H1 (cell line): ENCODE measurements around the gene FBXO21. TPM values are rescaled to one million over a fixed set of nuclear protein-coding genes. Genes with fewer than 3 reads are reported as not detected.

Experiments
- BACH1 ChIP-seq: IDR thresholded peaks from 2 replicates; pipeline ENCODE4 v1.6.1; 2012; ENCODE audit warnings: low read length, improper control_type of control experiment
- CBX8 ChIP-seq: fragments of 300-800, 300-1000 bp; sonication (generic); IDR thresholded peaks from 2 replicates; pipeline ENCODE4 v1.7.1; 2016; ENCODE audit warnings: low read depth, low read length, borderline replicate concordance
- CEBPB ChIP-seq: IDR thresholded peaks from 2 replicates; pipeline ENCODE4 v1.6.1; 2012; ENCODE audit warnings: low read depth, low read length
- CHD1 ChIP-seq: IDR thresholded peaks from 2 replicates; pipeline ENCODE4 v1.6.1; 2012; ENCODE audit warnings: low read depth, low read length, improper control_type of control experiment
- CHD2 ChIP-seq: IDR thresholded peaks from 2 replicates; pipeline ENCODE4 v1.6.1; 2012; ENCODE audit warnings: low read length, improper control_type of control experiment
- CTBP2 ChIP-seq: IDR thresholded peaks from 2 replicates; pipeline ENCODE4 v1.7.0; 2011; ENCODE audit warnings: borderline replicate concordance, mild to moderate bottlenecking, moderate library complexity, mixed read lengths, low read length; ENCODE audit not compliant: insufficient read depth, insufficient read length
- EGR1 ChIP-seq: IDR thresholded peaks from 2 replicates; pipeline ENCODE4 v1.6.1; 2011; ENCODE audit warnings: low read depth, low read length, borderline replicate concordance
- HDAC2 ChIP-seq, 2 experiments: fragments of 300-600 bp in 1 of 2; sonication (generic) in 1 of 2; IDR thresholded peaks; 2 replicates each; pipeline ENCODE4 v1.6.1; 2011 to 2012; ENCODE audit warnings: low read depth in 2 of 2, low read length in 2 of 2, mild to moderate bottlenecking in 2 of 2, moderate library complexity in 2 of 2, borderline replicate concordance in 1 of 2, inconsistent platforms in 1 of 2
- JUND ChIP-seq: IDR thresholded peaks from 2 replicates; pipeline ENCODE4 v1.6.1; 2011; ENCODE audit warnings: mild to moderate bottlenecking, improper control_type of control experiment, low read length
- KDM1A ChIP-seq: fragments of 200-600, 300-600 bp; sonication (generic); IDR thresholded peaks from 2 replicates; pipeline ENCODE4 v1.7.1; 2016; ENCODE audit warnings: mild to moderate bottlenecking, low read length, borderline replicate concordance
- KDM4A ChIP-seq: IDR thresholded peaks from one replicate; pipeline ENCODE4 v1.7.1; 2012; ENCODE audit warnings: low read depth, mild to moderate bottlenecking, moderate library complexity, low read length, inconsistent platforms; ENCODE audit not compliant: severe bottlenecking
- NRF1 ChIP-seq: IDR thresholded peaks from 2 replicates; pipeline ENCODE4 v1.6.1; 2011; ENCODE audit warnings: mild to moderate bottlenecking, low read depth, low read length, improper control_type of control experiment
- POLR2AphosphoS5 ChIP-seq: IDR thresholded peaks from 2 replicates; pipeline ENCODE4 v1.6.1; 2011; ENCODE audit warnings: low read depth, low read length
- POU5F1 ChIP-seq: IDR thresholded peaks from 2 replicates; pipeline ENCODE4 v1.6.1; 2011; ENCODE audit warnings: low read depth, mild to moderate bottlenecking, low read length, moderate library complexity
- RAD21 ChIP-seq, 2 experiments: IDR thresholded peaks in 1 of 2; conservative IDR thresholded peaks in 1 of 2; 2 replicates each; pipeline ENCODE4 v1.6.1; 2011; ENCODE audit warnings: low read depth in 2 of 2, low read length in 2 of 2, improper control_type of control experiment in 1 of 2, inconsistent platforms in 1 of 2, mild to moderate bottlenecking in 1 of 2, moderate library complexity in 1 of 2
- RBBP5 ChIP-seq: IDR thresholded peaks from 2 replicates; pipeline ENCODE4 v1.7.1; 2012; ENCODE audit warnings: low read depth, mild to moderate bottlenecking, inconsistent platforms, low read length, moderate library complexity, borderline replicate concordance
- SIX5 ChIP-seq: IDR thresholded peaks from 2 replicates; pipeline ENCODE4 v1.6.1; 2011; ENCODE audit warnings: mild to moderate bottlenecking, low read depth, low read length
- SP1 ChIP-seq: IDR thresholded peaks from 2 replicates; pipeline ENCODE4 v1.6.1; 2011; ENCODE audit warnings: low read depth, low read length
- SRF ChIP-seq: IDR thresholded peaks from 2 replicates; pipeline ENCODE4 v1.6.1; 2011; ENCODE audit warnings: mild to moderate bottlenecking, low read depth, low read length, moderate library complexity
- TAF7 ChIP-seq: optimal IDR thresholded peaks from 2 replicates; pipeline ENCODE3; 2011; ENCODE audit warnings: low read depth, mild to moderate bottlenecking, inconsistent platforms, low read length, moderate library complexity, borderline replicate concordance
- TCF12 ChIP-seq: IDR thresholded peaks from 2 replicates; pipeline ENCODE4 v1.6.1; 2011; ENCODE audit warnings: low read depth, mild to moderate bottlenecking, low read length
- TEAD4 ChIP-seq: IDR thresholded peaks from 2 replicates; pipeline ENCODE4 v1.6.1; 2012; ENCODE audit warnings: low read depth, low read length, inconsistent platforms, mixed read lengths
- ZNF274 ChIP-seq: IDR thresholded peaks from 2 replicates; pipeline ENCODE4 v1.7.0; 2012; ENCODE audit warnings: low read length, borderline replicate concordance; ENCODE audit errors: extremely low read depth
- polyA plus RNA-seq, 7 experiments: library from polyadenylated mRNA; depleted of rRNA in 3 of 7; stranded (reverse) in 5 of 7; unstranded in 2 of 7; fragments of >200 nt in 5 of 7; fragments of 200-250 nt in 2 of 7; gene quantifications; 1 replicate in 5 of 7; 2 replicates in 1 of 7; 4 replicates in 1 of 7; pipeline versions ENCODE4 v1.2.1 to v1.2.3, GENCODE V29; 2011 to 2013; ENCODE audit warnings: missing spikeins in 2 of 7, mixed read lengths in 2 of 7
- total RNA-seq: library from RNA; stranded (reverse); fragmentation: NEBNext Ultra II Directional; extraction: Animal tissue kit (Norgen Biotek cat#: 25700); gene quantifications from 2 replicates; pipeline ENCODE4 v1.2.1, GENCODE V29; 2021
- TF ChIP-seq, protein P1 (sequence below): IDR thresholded peaks from 2 replicates; pipeline ENCODE4 v1.6.1; 2011; ENCODE audit warnings: low read length, improper control_type of control experiment

FBXO21 gene
- total and polyA plus RNA-seq, 2 of the 8 experiments (the other 6 are each of a cell fraction or from before 2014, with no cell fraction given): 57.0 to 80.6 TPM

DNA sequence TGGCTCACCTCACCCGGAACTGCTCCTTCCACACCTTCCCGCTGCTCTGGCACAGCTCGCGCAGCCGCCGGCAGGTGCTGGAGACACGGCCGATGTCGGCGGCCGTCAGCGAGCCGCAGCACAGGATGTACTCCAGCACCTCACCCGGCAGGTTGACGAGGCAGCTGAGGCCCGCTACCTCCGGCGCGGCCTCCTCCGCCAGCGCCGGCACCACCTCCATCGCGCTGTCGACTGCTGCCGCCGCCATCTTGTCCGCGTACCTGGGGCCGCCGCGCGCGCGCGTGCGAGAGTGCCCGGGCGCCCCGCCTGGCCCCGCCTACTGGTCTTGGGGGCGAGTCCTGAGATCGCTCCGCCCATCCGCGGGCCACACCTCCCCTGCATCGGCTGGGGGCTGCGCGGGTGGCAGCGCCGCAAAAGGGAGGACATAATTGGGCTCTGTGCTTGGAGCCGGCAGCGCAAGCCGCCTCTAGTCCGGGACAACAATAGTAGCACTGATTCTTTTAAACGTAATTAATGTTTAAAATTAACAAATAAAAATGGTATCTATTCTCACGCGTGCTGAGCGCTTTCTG is at the start of gene FBXO21 (continued):
- no peak for TF ChIP-seq CBX8
- no peak for TF ChIP-seq CHD2
- no peak for TF ChIP-seq POU5F1
- TF ChIP-seq NRF1: peak; percentile 31
- peak; percentile 83 for TF ChIP-seq KDM4A
- TF ChIP-seq ZNF274: no peak
- TF ChIP-seq SRF: no peak
- peak; percentile 99 for TF ChIP-seq RBBP5
- no peak for TF ChIP-seq EGR1
- TF ChIP-seq SIX5: no peak
- TF ChIP-seq TEAD4: no peak
- TF ChIP-seq, protein P1, sequence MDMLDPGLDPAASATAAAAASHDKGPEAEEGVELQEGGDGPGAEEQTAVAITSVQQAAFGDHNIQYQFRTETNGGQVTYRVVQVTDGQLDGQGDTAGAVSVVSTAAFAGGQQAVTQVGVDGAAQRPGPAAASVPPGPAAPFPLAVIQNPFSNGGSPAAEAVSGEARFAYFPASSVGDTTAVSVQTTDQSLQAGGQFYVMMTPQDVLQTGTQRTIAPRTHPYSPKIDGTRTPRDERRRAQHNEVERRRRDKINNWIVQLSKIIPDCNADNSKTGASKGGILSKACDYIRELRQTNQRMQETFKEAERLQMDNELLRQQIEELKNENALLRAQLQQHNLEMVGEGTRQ: no peak
- TF ChIP-seq RAD21 (IDR thresholded peaks at IDR 0.05 in 1 of 2, conservative IDR thresholded peaks at IDR 0.05 in 1 of 2; ENCODE audit: low read depth in 2 of 2, low read length in 2 of 2): no peak
- no peak for TF ChIP-seq CEBPB
- no peak for TF ChIP-seq TCF12
- no peak for TF ChIP-seq CTBP2
- no peak; a peak in 1 of 4 replicates for TF ChIP-seq HDAC2 (IDR thresholded peaks at IDR 0.05; ENCODE audit: borderline replicate concordance in 1 of 2, low read depth in 2 of 2, low read length in 2 of 2)
- no peak for TF ChIP-seq BACH1
- no peak for TF ChIP-seq CHD1
- TF ChIP-seq SP1: no peak
- TF ChIP-seq JUND: no peak
- peak; percentile 87 for TF ChIP-seq POLR2AphosphoS5
- TF ChIP-seq TAF7: peak; percentile 96
- TF ChIP-seq KDM1A: no peak
- TF ChIP-seq, all 59 proteins: peak for 16
